ENCODE data around the gene ADGRA1.

Gene ADGRA1

DNA sequence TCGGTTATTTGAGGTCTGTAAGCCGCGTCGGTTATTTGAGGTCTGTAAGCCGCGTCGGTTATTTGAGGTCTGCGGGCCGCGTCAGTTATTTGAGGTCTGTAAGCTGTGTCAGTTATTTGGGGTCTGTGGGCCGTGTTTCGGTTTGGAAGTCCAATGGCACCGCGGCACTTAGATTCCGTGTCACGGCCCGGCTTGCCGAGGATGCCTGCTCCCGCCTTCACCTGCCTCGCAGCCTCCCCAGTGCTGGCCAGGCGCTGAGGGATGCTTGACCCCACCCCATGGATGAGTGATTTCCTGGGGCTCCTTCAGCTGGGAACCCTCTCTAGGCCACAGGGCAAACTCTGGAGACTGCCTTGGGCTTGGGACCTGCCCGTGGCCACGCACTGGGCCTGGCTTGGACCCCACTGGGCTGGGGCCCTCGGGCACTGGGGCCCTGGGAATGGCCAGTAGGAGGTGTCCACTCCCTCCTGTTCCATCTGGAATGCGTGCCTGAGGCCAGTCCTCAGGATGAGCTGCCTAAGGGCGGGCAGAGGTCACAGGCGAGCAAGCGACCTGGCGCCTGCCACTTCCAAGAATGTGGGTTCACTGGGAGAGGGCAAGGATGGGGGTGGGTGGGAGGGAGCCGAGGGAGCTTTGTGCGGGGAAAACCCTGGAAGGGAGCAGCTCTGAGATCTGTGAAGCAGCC is 25.6 kb downstream of the ADGRA1 start:
- DNase-seq (ENCODE audit: low spot score), result no peak

- DNase-seq (ENCODE audit: low spot score), result no peak
These were observed 26.1 kb downstream of the ADGRA1 start for GRCh38 chr10:133113847-133114246.

GRCh38 chr10:133114251-133114650 is 26.5 kb downstream of the ADGRA1 start:
- DNase-seq (ENCODE audit: low spot score), result no peak

DNA sequence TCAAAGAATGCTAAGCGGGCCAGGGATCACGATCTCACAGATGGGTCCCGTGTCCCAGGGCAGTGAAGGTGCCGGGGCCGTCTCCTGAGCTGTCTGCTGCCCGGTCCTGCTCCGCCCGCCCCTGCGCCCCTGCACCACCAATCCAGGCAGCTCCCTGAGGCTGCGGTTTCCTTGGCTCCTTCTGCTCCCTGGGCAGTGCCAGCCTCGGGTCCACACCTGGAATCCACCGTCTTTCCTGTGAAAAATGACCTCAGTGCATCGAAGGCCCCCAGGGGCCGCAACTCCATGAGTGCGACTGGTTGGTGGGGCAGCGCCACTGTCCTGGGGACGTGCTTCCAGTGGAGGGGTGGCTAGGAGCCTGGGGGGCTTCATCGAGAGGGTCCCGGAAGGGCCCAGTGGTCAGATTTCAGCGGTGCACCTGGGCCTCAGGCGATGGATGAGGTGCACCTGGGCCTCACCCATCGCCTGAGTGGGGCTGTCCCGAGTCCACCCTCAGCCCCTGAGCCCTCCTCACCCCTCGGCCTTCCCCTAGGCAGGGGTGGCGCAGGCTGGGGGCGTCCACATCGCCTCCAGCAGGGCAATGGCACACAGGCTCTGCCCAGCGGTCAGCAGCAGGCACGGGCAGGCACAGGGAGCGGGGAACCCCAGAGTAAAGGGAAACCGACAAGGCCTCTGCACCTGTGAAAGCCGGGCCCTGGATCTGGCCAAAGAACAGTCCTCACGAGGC is 27.2 kb downstream of the ADGRA1 start:
- no peak for DNase-seq (ENCODE audit: low spot score)

DNA sequence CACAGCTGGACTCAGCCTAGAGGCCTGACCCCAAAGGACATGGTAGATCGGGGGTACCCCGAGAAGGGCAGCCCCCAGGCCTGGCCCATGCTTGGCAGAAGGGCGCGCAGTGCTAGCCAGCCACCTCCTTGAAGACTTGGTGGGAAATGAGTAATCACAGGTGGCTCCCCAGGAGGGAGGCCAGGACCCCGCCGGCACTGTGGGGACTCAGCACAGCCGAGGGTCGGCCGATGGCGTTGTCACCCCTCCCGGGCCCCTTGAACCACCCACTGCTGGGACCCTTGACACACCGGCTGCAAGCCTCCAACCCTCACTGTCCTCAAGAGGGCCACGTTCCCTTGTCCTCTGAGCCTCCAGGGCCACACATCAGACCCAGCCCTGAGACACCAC is 27.7 kb downstream of the ADGRA1 start:
- DNase-seq (ENCODE audit: low spot score), result no peak

GRCh38 chr10:133115976-133116375 is 28.3 kb downstream of the ADGRA1 start:
- no peak for DNase-seq (ENCODE audit: low spot score)

DNA sequence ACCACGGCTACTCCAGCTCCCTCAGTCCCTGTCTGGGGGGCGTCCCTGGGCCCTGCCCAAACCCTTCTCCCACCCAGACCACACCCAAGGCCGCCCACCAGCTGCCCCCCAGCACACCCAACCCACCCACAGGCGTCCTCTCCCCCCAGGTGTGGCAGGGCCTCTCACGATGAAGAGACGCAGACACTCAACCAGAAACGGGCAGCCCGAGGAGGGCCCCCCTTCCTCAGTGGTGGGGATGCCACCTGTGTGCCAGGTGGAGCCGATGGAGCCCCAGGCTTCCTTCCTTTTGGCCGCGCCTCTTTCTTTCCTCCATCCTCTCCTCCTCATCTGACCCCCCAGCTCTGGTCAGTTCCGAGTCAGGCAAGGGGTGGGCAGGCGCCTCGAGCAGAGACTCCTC is 28.7 kb downstream of the ADGRA1 start:
- no peak for DNase-seq (ENCODE audit: low spot score)

GRCh38 chr10:133117036-133117687 is 29.4 kb downstream of the ADGRA1 start:
- no peak for DNase-seq (ENCODE audit: low spot score)

DNA sequence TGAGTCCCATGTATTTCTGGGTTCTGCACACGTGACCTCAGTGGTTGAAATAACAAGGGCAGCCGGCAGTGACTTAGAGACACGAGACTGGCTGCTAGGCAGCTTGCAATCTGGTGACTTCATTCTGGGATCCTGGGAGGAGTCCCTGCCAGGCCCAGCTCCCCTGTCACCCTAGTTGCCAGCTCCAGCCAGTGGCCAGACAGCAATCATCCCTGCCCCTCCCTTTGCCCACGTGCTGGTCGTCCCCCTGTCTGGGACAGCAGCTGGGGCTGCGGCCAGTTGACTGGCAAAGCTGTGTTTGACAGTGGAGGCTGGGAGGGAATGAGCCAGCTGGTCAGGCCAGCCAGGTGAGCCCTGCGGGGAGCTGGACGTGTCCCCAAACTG is 30.0 kb downstream of the ADGRA1 start:
- no peak for DNase-seq (ENCODE audit: low spot score)

- DNase-seq (ENCODE audit: low spot score), result no peak
These were observed 33.8 kb downstream of the ADGRA1 start for GRCh38 chr10:133121479-133121878.

- DNase-seq (ENCODE audit: low spot score), result no peak
These were observed 34.6 kb downstream of the ADGRA1 start for GRCh38 chr10:133122171-133122935.

GRCh38 chr10:133123050-133123745 is 35.5 kb downstream of the ADGRA1 start:
- DNase-seq (ENCODE audit: low spot score), result no peak

DNA sequence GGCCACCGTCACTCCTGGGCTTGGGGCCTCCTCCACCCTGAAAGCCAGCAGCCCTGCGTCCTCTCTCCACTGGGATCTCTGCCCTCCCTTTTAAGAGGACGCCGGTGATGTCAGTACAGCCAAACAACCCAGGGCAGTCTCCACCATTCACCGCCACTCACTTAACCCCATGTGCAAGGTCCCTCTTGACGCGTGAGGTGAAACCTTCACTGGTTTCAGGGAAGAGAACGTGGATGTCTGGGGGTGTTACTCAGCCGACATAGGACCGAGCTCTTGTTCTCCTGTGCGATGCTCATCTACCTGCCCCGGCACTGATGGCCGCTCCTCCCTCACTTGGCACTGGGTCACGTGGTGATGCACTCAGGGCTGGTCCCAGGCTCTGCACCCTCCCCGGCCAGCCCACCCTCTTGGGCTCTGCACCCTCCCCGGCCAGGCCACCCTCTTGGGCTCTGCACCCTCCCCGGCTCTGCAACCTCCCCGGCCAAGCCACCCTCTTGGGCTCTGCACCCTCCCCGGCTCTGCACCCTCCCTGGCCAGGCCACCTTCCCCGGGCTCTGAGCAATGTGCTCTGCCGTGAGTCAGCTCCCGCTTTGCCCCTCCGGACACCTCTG is 36.1 kb downstream of the ADGRA1 start:
- DNase-seq (ENCODE audit: low spot score), result no peak

GRCh38 chr10:133124357-133125211 is 36.9 kb downstream of the ADGRA1 start:
- DNase-seq (ENCODE audit: low spot score), result peak; percentile 90

- DNase-seq (ENCODE audit: low spot score), result no peak
These were observed 38.2 kb downstream of the ADGRA1 start for GRCh38 chr10:133125901-133126300.

- no peak for DNase-seq (ENCODE audit: low spot score)
These were observed 38.9 kb downstream of the ADGRA1 start for GRCh38 chr10:133126431-133127290.

DNA sequence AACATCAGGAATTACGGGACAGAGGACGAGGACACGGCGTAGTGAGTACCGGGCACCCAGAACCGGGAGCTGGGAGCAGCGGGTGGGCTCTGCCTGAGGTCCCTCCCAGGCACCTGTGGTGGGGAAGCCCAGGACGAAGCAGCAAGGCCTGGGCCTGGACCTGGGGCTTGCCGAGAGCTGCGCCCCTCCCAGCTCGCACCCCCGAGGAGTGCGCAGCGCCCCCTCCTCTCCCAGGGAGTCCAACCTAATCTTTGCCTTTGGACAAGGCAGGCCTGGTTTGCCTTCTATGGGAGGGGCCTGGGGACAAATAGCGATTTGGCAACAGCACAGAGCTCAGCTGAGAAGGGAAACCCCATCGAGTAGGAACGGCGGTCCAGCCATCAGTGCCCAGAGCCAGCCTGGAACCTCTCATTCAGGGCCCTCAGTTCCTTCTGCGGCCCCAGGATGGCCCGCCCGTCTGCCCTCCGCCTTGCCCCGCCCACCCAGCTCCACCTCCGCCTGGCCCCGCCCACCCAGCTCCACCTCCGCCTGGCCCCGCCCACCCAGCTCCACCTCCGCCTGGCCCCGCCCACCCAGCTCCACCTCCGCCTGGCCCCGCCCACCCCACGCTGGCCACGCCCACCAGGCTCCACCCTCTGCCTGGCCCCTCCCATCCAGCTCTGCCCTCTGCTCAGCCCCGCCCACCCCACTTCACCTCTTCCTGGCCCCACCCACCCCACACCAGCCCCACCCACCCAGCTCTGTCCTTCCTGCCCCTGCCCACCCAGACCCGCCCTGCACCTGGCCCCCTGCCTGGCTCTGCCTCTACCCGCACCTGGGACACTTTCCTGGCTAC is 39.8 kb downstream of the ADGRA1 start:
- DNase-seq (ENCODE audit: low spot score), result no peak
